GM23338 (cell line): ENCODE measurements around the gene SLC17A7.

ENCODE experiments used
- CTCF ChIP-seq, 2 experiments: fragments of 200-600 bp in 1 of 2; sonication (generic) in 1 of 2; conservative IDR thresholded peaks; 2 replicates each; pipeline versions ENCODE4 v1.5.1 to v1.6.1; 2016 to 2017; ENCODE audit warnings: antibody characterized with exemption in 2 of 2, low read depth in 2 of 2, mild to moderate bottlenecking in 2 of 2, moderate library complexity in 1 of 2
- EZH2 ChIP-seq: fragments of 200-600 bp; sonication (generic); IDR thresholded peaks from one replicate; pipeline ENCODE4 v1.8.0; 2017; ENCODE audit warnings: antibody characterized with exemption, mild to moderate bottlenecking, low read depth; ENCODE audit not compliant: unreplicated experiment
- EZH2phosphoT487 ChIP-seq: fragments of 200-600 bp; sonication (generic); IDR thresholded peaks from one replicate; pipeline ENCODE4 v1.8.1; 2018; ENCODE audit warnings: antibody characterized with exemption; ENCODE audit not compliant: unreplicated experiment
- POLR2AphosphoS5 ChIP-seq: IDR thresholded peaks from 2 replicates; pipeline ENCODE4 v1.6.1; 2016; ENCODE audit warnings: antibody characterized with exemption, low read depth
- REST ChIP-seq: IDR thresholded peaks from one replicate; pipeline ENCODE4 v1.6.1; 2018; ENCODE audit warnings: antibody characterized with exemption; ENCODE audit not compliant: unreplicated experiment

DNA sequence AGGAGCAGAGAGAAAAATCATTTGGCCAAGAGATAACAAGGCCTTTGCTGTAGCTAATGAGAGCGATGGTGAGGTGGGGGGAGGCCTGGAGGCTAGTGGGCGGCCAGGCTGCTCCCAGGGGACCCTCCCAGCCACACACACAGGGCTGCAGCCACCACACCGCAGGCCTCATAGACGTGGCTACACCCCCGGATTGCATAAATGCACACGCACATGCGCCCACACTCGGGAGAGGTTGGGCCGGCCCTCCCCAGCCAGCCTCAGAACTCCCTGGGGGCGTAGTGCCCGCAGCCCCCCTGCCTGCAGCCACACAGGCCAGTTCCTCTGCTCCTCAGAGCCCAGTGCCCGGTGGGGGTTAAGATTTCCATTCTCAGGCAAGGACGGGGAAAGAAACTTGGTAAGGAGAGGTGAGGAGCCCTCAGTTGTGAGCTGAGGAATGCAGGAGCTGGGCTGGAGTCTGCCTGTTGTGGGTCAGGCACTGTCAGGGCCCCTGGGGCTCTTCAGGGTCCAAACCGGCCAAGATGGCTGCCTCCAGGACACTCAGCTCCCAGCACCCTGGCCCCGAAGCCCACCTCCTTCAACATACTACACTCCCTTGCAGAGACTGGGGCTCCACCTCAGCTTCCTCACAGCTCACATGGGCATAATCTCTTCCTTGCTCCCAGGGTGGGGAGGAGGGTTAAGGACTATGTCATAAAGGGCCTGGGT, 26.1 kb downstream of the SLC17A7 start:
- TF ChIP-seq CTCF (conservative IDR thresholded peaks at IDR 0.05; ENCODE audit: low read depth in 2 of 2), result no peak
- no peak for TF ChIP-seq EZH2phosphoT487
- TF ChIP-seq POLR2AphosphoS5, result no peak
- no peak for TF ChIP-seq EZH2
- no peak for TF ChIP-seq REST
